ENCODE measurements around the gene PPP1R3D.

PPP1R3D gene

GRCh38 chr20:59937150-59937549, 3.0 kb downstream of the PPP1R3D start:
- Histone ChIP-seq H3K4me3 (ENCODE audit: low read length) (no peak overlapping the region), H4K20me1 (ENCODE audit: control insufficient read depth, insufficient read depth, low read depth, low read length) (no peaks in the 10 kb centered on the region)
- TF ChIP-seq EZH2phosphoT487 (IDR thresholded peaks at IDR 0.05; ENCODE audit: borderline replicate concordance, low read length) (no peak), CTCF (IDR thresholded peaks at IDR 0.05; ENCODE audit: low read depth, low read length, poor library complexity, severe bottlenecking) (no peak)

GRCh38 chr20:59936409-59936808, 3.7 kb downstream of the PPP1R3D start:
- Histone ChIP-seq H3K27ac (ENCODE audit: low read depth, low read length) (no peak overlapping the region), H3K9me2 (replicated peaks; ENCODE audit: control insufficient read depth, low read length) (no peaks in the 10 kb centered on the region), H3F3A (ENCODE audit: control insufficient read depth, insufficient read depth) (0 out of 2 replicates have a peak, but pooled peaks cover 6% of the 10 kb centered on the region), H3K27me3 (ENCODE audit: control insufficient read depth, low read length) (no peaks in the 10 kb centered on the region), H3K36me3 (ENCODE audit: control insufficient read depth, low read length) (peaks cover 3% of the 10 kb centered on the region; the same call in 1 of the 2 replicates), H4K20me1 (ENCODE audit: control insufficient read depth, insufficient read depth, low read depth, low read length) (no peaks in the 10 kb centered on the region), H3K4me3 (ENCODE audit: low read length) (no peak overlapping the region), H3K4me1 (ENCODE audit: control insufficient read depth, low read length) (peaks cover 18% of the 10 kb centered on the region), H3K4me2 (ENCODE audit: low read length) (no peak overlapping the region), H3K9me3 (ENCODE audit: control insufficient read depth, insufficient read depth, low read length) (no peaks in the 10 kb centered on the region), H3K79me2 (ENCODE audit: control insufficient read depth, low read length) (peaks cover 21% of the 10 kb centered on the region)
- TF ChIP-seq CTCF (IDR thresholded peaks at IDR 0.05; ENCODE audit: low read depth, low read length, poor library complexity, severe bottlenecking) (no peak), EZH2phosphoT487 (IDR thresholded peaks at IDR 0.05; ENCODE audit: borderline replicate concordance, low read length) (no peak)

More at GRCh38 chr20:59937150-59937549, 3.0 kb downstream of the PPP1R3D start:
- H3K4me1 ChIP-seq (ENCODE audit: control insufficient read depth, low read length): peaks cover 21% of the 10 kb centered on the region
- no peak overlapping the region for H3K4me2 ChIP-seq (ENCODE audit: low read length)
- H3F3A ChIP-seq (ENCODE audit: control insufficient read depth, insufficient read depth): 0 out of 2 replicates have a peak, but pooled peaks cover 6% of the 10 kb centered on the region
- no peaks in the 10 kb centered on the region for H3K9me3 ChIP-seq (ENCODE audit: control insufficient read depth, insufficient read depth, low read length)
- H3K36me3 ChIP-seq (ENCODE audit: control insufficient read depth, low read length): peaks cover 5% of the 10 kb centered on the region
- H3K79me2 ChIP-seq (ENCODE audit: control insufficient read depth, low read length): peaks cover 27% of the 10 kb centered on the region
- no peak overlapping the region for H3K27ac ChIP-seq (ENCODE audit: low read depth, low read length)
- H3K27me3 ChIP-seq (ENCODE audit: control insufficient read depth, low read length): no peaks in the 10 kb centered on the region
- no peaks in the 10 kb centered on the region for H3K9me2 ChIP-seq (replicated peaks; ENCODE audit: control insufficient read depth, low read length)

- TF ChIP-seq EZH2phosphoT487 (IDR thresholded peaks at IDR 0.05; ENCODE audit: borderline replicate concordance, low read length) (no peak), CTCF (IDR thresholded peaks at IDR 0.05; ENCODE audit: low read depth, low read length, poor library complexity, severe bottlenecking) (no peak)
- Histone ChIP-seq H3K4me2 (ENCODE audit: low read length) (no peak overlapping the region), H3F3A (ENCODE audit: control insufficient read depth, insufficient read depth) (0 out of 2 replicates have a peak, but pooled peaks cover 6% of the 10 kb centered on the region)
Observed at GRCh38 chr20:59935457-59936185, 4.5 kb downstream of the PPP1R3D start.

More at GRCh38 chr20:59935457-59936185, 4.5 kb downstream of the PPP1R3D start:
- Histone ChIP-seq H3K27ac (ENCODE audit: low read depth, low read length) (no peak overlapping the region), H3K79me2 (ENCODE audit: control insufficient read depth, low read length) (peaks cover 14% of the 10 kb centered on the region), H3K27me3 (ENCODE audit: control insufficient read depth, low read length) (no peaks in the 10 kb centered on the region), H3K4me3 (ENCODE audit: low read length) (no peak overlapping the region), H3K4me1 (ENCODE audit: control insufficient read depth, low read length) (peaks cover 16% of the 10 kb centered on the region), H4K20me1 (ENCODE audit: control insufficient read depth, insufficient read depth, low read depth, low read length) (no peaks in the 10 kb centered on the region), H3K36me3 (ENCODE audit: control insufficient read depth, low read length) (peaks cover 3% of the 10 kb centered on the region; the same call in 1 of the 2 replicates), H3K9me2 (replicated peaks; ENCODE audit: control insufficient read depth, low read length) (no peaks in the 10 kb centered on the region), H3K9me3 (ENCODE audit: control insufficient read depth, insufficient read depth, low read length) (no peaks in the 10 kb centered on the region)
